HG03439 (cell line): Measurements from ENCODE around the gene CUBN.
"Not testable (repeated sequence)": the region's sequence is repeated elsewhere in the genome, so short reads cannot be mapped to it uniquely, and the experiment has no call there.

Source experiments
- ATAC-seq: cut with Tn5 transposase; IDR thresholded peaks from one replicate; pipeline ENCODE4 v1.9.1; 2021; ENCODE audit warnings: mild to moderate bottlenecking, moderate library complexity; ENCODE audit not compliant: unreplicated experiment

Gene CUBN

DNA sequence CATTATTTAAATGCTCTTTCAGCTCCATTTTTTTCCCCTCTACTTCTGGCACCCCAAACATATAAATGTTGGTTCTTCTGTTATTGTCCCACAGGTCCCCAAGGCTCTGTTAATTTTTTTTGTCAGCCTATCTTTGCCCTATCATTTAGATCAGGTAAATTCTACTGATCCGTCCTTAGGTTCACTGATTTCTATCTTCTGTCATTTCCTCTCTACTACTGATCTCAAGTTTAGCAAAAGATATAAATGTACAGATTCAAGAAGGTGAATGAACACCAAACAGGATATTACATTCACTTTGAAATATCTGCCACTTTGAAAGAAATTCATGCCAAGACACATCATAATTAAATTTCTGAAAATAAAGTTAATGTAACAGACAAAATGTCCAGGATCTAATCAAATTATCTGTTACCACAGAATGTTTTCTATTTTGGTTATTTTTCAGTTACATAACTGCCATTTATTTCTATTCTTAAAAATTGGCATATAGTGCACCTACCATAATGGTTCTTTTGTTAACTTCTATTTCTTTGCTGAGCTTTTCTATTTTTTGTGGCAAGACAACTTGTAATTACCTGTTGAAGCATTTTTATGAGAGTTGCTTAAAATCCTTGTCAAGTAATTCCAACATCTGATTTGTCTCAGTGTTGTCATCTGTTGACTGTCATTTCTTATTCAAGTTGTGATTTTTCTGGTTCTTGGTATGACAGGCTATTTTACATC is 12.1 kb upstream of the CUBN start:
- no peak for ATAC-seq

DNA sequence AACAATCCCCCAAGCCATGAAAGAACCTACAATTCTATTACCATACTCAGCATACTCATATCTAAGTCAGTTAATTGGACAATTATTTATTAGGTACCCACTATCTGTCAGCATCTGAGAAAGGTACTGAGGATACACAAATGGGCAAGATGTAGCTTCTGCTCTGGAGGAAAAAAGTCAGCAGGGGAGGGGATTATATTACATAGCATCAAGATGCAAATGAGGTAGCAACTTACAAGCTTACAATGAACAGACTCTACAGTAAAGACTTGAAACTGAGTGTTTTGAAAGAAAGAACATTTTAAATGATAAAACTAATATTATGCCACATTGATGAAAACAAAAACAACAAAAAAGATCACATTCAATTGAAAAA is 10.8 kb upstream of the CUBN start:
- no peak for ATAC-seq

DNA sequence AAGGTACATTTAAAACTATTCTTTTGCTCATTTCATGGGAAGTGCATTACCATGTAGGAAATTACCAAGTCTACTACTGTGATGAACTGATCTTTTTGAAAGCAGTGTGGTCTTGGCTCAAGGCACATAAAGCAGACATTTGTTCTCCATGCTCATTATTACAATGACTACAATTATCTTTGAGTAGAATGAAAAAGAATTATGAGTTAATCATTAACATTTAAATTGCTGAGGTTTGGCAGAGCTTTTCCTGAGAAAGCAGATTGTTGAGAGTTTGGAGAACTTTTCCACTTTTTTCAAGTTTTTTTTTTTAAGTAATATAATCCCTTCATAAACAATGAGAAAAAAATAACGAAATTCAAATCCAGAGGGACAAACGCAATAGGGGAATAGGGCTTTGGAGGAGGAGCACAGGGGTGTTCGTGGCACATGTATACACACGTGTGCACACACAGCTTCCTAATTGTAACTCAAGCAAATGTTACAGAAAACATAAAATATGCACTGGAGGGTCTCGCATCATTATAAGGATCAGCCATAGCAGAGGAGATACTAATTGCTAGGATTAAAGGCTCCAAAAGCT is 8.9 kb upstream of the CUBN start:
- no peak for ATAC-seq

DNA sequence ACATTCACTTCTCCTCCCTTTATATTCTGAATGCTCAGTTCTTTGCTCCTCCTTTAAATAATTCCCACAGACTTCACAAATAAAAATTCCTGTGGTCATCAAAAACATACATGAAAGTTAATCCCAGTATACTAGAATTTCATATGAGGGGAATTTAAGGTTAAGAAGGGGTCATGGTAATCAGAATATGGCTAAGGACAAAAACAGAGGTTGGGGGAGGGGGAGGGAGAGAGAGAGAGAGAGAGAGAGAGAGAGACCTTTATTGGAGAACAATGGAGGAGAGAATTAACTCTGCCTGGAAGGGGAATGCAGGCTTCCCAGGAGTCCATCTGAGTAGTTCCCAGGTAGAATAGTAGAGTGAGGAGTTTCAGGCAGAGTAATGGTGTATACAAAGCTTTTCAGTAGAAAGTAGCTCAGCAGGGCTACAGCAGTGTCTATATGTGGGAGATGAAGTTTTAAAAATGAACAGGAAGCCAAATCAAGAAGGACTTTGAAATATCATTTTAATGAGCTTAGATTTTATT is 5.2 kb upstream of the CUBN start:
- no peak for ATAC-seq

DNA sequence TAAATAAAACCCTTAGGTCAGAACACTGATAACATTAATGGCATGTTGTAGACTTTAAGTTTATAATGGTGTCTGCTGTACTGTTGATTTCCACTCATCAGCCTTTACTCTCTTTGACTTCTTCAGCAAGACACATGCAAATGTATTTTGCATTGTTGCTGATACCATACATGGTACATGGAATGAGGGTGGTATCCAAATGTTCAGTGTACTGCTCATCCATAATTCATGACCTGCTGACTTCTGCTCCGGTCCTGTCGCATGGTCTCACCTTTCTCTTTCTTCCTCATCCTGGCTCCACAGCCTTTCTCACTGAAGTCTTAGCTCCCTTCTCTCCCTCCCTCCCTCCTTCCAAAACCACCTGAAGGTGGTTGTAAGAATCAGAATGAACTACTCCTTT is 4.7 kb upstream of the CUBN start:
- ATAC-seq, result no peak

DNA sequence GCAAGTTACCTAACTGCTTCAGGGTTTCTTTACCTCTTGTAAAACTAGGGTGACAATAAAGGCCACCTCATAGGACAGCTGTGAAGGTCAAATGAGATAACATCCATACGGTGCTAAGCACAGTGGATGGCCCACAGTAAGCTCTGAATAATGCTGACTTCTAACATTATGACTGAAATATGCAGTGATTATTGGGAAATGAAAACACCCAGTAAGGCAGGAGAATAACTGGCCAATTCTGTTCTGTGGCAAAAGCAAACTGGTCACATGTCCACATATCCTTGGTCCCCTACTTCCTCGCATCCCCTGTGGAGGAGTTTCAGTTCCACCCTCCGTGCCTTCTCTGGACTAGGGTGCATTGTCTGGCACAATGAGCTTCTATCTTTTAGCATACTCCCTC is 1.4 kb downstream of the CUBN start:
- no peak for ATAC-seq

DNA sequence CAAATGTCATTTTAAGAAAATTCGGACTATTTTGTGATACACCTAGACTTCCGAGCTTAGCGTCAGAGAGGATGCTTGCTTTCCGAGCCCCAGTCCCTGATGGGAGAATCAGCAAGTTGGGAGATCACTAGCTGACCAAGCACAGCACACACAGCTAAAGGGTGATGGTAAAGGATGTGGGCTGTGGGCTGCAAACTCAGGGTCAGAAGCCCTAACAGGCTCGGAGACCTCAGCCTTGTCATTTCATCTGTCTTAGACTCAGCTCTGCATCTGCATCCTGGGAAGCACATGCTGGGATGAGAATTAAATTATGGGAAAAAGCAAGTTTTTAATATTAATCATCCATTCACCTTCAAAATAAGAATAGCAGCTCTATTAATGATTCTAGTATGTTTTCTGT is 3.3 kb downstream of the CUBN start:
- ATAC-seq, result no peak

DNA sequence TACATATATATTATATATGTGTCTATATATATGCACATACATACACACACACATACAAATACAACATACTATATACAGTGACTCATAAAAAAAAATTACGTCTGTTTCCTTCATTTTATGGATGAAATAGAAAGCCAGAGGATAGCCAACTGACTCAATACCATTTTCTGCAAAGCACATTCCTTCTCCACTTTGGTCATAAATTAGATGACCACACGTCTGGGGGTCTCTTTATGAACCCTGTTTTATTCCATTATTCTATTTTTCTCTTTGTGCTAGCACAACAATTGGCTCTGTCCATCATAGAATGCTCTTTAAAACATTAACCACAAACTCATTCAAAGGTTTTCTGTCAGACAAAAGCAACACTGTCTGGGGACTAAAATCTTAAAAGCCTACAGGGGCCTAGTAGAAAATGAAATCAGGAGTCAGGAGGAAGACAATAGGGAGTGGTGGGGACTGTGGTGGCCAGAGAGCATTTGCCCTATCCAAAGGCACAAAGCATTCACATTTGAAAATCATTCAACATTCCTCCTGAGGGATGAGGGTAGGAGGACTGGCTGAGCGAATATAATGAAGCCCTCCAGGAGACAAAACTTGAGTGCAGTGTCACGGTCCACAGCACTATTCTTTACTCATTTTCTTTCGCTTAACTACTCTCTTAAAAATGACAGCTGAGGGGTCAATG is 4.3 kb downstream of the CUBN start:
- no peak for ATAC-seq

DNA sequence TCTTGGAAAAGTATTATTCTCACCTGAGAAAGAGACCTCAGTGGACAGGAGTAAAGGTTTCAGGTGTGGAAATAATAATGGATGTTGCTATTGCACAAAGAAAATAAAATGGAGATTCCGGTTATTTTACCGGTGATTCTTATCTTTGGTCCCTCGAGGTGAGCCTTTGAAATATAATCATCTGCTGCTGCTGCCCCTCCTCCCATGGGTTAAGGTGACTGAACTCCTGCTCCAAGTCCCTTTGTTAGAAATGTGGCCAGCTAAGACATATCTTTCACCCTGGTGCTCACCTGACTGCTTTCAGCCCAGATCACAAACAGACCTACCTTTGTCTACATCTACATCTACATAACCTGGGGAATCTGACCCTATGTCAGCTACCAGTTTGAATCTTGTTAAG is 5.7 kb downstream of the CUBN start:
- ATAC-seq, result no peak

DNA sequence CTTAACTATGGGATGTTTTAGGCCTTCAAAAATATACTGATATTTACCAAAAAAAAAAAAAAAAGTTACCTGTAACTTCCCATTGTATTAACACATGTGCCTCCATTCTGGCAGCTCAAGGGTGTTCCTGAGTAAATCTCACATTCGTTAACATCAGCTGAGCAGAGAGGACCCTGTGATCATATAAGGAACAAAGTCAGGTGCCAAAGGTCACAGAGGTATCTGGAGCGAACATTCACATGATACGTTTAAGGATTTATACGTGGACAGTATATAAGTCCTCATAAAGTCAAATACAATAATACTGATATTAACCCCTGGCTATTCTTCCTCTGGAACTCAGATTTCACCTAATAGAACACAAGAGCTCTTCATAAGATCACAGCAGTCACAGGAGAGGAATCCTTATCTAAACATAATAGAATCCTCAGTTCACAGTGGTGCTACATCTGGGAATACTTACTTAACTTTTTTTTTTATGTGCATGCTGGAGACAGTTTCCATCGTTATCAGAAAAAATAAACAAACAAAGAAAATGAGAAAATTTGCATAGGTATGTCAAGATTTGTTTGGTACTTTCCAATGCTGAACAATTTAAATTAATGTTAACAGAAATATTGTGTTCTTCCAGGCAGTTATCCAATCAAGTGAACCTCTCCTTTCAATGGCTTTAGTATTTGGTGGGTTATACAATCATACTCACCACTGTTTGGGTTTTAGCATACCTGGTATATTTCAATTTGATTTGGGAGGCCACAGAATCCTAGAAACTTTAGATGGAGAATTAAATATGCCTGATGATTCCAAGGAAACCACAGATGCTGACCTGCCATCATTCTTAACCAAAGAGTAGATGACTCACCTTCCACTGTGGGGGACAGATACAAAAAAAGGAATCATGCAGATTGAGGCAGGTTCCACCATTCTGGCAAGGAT is 6.6 kb downstream of the CUBN start:
- no peak for ATAC-seq

DNA sequence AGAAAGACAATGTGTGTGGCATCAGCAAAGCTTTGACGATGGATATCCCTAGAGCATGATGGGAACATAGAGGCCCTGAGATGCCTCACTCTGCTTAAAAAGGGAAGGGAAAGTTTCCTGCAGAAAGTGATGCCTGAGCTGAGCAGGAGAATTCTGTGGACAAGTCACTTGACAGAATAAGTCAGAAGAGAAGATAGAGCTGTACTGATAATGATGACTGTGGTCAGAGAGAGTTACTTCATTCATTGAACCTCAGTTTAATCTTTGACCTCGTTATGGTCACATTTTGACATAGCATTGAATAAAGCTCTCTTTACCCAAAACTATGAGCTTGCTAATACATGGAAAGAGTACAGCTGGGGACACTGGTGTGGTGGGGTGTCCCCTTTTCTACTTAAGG is 7.6 kb downstream of the CUBN start:
- ATAC-seq, result no peak

DNA sequence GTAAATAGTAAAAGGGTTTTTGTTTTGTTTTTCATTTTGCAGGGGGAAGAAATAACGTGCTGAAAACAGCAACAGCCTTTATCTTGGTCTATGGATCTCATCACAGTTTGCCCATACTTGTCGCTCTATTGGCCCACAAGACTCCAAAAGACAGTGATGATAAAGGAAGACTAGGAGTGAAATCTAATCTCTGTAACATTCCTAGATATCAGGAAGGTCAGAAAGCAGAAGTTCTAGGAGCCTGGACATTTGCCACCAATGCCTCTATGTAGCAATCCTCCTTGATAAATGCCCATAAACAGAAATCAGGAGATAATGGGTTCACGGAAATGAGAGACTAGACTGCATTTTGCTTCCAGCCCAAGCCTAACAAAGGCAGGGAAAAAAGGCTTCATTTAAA is 8.9 kb downstream of the CUBN start:
- ATAC-seq, result no peak

DNA sequence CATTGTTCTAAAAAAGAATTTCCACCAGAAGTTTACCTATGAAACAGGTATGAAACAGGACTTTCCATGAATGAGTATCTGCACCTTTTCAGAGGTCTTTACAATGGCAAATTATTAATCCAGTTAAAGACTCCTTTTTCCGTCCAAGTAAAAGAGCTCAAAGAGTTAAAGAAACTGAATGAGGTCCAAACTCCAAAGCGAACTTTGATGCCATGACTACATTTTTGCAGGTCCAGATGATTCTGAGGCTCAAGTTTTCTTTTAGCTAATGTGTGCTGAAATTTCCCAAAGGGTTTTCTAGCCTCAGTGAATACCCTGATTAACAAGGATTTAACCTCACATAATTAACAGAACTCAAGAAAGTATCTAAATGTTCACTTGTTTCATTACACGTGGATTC is 9.8 kb downstream of the CUBN start:
- ATAC-seq, result no peak

DNA sequence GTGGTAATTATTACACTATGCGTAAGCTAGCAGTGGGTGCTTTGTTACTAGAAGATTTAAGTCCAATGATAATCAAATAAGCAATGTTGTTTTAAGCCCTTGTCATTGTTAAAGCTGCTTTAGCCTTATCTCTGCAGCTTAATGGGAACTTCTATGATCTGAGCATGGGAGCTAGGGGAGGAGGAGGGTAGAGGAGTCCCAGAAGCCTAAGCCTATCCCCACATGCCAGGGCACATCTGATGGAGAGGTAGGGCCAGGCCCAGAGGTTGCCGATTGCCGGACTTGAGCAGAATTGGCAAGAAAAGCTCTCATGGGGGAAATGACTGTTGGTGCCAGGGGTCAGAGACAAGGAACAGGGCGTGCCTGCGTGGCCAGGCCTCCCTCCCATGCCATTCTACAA is 13.4 kb downstream of the CUBN start:
- no peak for ATAC-seq

DNA sequence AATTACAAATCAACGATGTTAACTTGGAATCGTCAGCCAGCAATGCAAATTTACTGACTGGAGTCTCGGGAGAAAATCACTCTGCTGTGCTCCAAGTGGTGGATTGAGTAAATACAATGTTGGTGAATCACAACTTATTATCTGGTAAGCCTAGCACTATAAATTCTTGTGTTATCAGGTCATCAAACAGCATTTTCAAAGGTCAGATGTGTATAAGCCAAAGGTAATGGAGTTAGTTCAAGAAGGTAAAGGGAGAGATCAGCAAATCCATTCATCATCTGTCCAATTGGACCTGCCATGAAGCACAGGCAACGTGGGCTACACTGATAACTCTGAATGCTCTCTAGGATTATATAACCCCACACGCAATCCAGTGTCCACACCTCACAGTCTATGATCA is 13.9 kb downstream of the CUBN start:
- no peak for ATAC-seq

DNA sequence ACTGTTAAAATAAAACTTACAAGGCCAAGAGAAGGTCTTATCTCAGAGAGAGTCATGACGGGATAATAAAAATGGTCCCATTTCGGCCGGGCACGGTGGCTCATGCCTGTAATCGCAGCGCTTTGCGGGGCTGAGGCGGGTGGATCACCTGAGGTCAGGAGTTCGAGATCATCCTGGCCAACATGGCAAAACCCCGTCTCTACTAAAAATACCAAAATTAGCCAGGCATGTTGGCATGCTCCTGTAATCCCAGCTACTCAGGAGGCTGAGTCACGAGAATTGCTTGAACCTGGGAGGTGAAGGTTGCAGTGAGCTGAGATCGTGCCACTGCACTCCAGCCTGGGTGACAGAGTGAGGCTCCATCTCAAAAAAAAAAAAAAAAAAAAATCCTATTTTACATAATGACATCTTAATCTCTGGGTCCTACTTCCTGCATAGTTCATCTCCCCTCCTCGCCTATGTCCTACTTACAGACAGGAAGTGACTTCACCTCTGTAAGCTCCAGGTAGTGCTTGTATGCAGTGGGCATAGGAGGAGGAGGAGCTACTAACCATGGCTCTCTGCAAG is 14.7 kb downstream of the CUBN start:
- ATAC-seq, result not testable (repeated sequence)

DNA sequence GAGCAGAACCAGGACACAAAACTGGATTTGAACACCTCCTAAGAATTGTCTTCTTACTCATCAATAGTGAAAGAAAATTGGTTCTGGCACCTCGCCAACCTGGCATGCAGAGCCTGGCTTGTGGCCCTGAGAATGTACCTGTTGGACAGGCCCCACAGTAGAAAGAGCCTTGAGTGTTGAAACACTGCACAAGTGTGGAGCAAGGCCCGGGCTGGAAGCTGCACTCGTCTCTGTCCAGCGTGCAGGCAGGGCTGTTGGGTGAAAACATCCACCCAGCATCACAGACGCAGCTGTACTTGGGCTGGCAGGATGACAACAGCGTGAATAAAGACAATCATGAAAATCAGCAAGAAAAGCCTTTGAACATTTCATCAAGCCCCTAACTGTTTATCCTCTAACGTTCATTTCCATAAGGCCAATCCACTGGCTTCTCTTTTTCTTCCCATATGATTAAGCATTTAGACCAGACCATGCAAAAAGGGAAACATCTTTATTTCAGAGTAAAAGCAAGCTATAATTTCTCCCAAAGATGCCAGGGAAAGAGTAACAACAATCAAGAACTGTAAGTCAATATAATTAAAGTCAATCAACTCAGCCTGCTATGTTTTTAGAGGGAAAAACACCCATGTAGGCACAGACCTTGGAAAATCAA is 15.6 kb downstream of the CUBN start:
- ATAC-seq, result no peak

DNA sequence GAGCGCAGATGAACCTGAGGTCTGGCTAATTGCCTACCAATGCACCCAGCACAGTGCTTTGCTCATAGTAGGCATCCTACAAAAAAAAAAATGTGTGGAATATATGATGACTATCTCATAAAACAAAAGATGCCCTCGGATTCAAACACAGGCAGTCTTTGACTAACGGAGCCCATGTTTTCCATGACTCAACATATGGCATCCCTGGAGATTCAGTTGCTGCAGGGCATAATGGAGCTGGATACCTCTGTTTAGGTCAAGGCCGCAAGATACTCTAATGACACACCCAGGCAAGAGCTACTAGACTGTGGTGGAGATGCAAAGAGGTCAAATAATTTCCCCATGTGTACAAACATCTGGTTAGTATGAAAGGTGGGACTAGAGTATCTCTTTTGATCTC is 16.3 kb downstream of the CUBN start:
- no peak for ATAC-seq

DNA sequence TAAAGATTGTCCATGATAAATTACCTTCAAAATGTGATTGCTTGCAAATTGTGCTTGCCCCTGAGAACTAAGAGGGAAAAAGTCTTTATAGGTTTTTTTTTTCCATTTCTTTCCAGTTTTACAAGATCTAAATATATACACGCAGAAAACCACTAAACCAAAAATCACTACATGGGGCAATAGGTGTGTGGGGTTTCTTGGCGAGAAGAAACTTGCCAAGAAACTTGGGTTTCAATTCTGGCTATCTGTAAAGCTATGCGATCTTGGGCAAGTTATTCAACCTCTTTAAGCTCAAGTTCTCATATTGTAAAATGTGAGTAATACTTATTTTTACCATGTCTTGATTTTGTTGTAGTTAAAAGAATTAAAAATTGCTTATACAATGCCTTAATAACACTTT is 17.0 kb downstream of the CUBN start:
- ATAC-seq, result no peak

DNA sequence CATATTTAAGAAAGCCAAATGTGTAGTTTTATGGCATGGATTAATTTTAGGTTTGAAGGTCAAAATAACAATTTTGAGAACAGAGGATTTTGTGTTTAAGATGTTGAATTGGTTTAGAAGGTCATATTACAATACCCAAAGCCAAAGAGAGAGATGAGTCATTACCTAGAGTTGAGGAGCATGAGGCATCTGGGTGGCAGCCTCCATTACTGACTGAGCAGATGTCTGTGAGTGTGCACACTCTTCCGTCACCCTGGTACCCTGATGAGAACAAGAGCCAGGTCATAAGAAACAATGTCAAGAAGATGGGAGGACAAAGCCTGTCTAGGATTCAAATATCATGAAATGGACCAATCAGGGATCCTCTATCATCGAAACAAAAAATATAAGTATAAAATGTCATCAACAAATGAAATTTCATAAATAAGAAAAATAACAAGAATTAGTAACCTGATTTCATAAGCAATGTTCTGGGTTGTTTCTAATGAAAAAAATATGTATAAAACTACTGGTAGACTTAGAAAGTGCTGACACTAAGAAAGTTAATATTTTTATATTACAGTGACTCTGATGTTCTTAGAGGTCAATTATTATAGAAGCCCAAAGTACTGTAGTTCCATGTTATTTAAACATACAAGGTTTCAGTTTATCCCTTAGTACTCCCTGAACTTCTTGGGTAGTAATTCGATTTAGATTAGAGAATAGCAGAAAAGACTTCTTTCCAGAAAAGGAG is 20.0 kb downstream of the CUBN start:
- no peak for ATAC-seq
